HL-60 (cell line): ENCODE measurements around the gene LIPI.

Experiments
- DNase-seq, 2 experiments: peaks; one replicate each; pipeline ENCODE4 v3.0.0-alpha.2; 2010 to 2020; ENCODE audit warnings: low read depth in 1 of 2, low spot score in 1 of 2
- H3K27ac ChIP-seq: fragments of 250-450 bp; sonication (Bioruptor Pico); replicated peaks from 2 replicates; pipeline ENCODE4 v1.5.1; 2020; ENCODE audit warnings: mild to moderate bottlenecking, moderate library complexity
- H3K27me3 ChIP-seq: fragments of 250-450 bp; sonication (Bioruptor Pico); 2 replicates; pipeline ENCODE4 v1.5.1; 2021; ENCODE audit warnings: mild to moderate bottlenecking, moderate library complexity; ENCODE audit not compliant: insufficient read depth, poor library complexity, severe bottlenecking
- H3K4me3 ChIP-seq: replicated peaks from 2 replicates; pipeline ENCODE4 v1.5.1; 2011; ENCODE audit warnings: mild to moderate bottlenecking, control low read depth, low read length; ENCODE audit not compliant: insufficient read depth
- CTCF ChIP-seq: IDR thresholded peaks from one replicate; pipeline ENCODE4 v1.5.1; 2011; ENCODE audit warnings: low read length, control low read depth, inconsistent platforms; ENCODE audit not compliant: insufficient read depth
- GABPA ChIP-seq: IDR thresholded peaks from 2 replicates; pipeline ENCODE4 v1.6.1; 2012; ENCODE audit warnings: low read depth
- POLR2AphosphoS5 ChIP-seq: IDR thresholded peaks from 2 replicates; pipeline ENCODE4 v1.6.1; 2012; ENCODE audit warnings: low read depth
- REST ChIP-seq: IDR thresholded peaks from 2 replicates; pipeline ENCODE4 v1.6.1; 2012; ENCODE audit warnings: low read depth; ENCODE audit not compliant: insufficient replicate concordance
- SPI1 ChIP-seq: IDR thresholded peaks from 2 replicates; pipeline ENCODE4 v1.6.1; 2012; ENCODE audit warnings: low read depth, mild to moderate bottlenecking, borderline replicate concordance

Gene LIPI

GRCh38 chr21:14121719-14122118 lies 89.0 kb downstream of the LIPI start:
- no peak overlapping the region for H3K27ac ChIP-seq

GRCh38 chr21:14120091-14120734 lies 90.5 kb downstream of the LIPI start:
- DNase-seq: peak; percentile 4 to 59
- Histone ChIP-seq H3K27me3 (no peaks in the 10 kb centered on the region), H3K4me3 (no peak overlapping the region), H3K27ac (no peak overlapping the region)
- no peak for TF ChIP-seq POLR2AphosphoS5
- peak; percentile 80 for TF ChIP-seq CTCF
- no peak for TF ChIP-seq SPI1

More at GRCh38 chr21:14121719-14122118, 89.0 kb downstream of the LIPI start:
- TF ChIP-seq CTCF (no peak), GABPA (no peak), POLR2AphosphoS5 (no peak), SPI1 (no peak), REST (no peak)
- H3K27me3 ChIP-seq: no peaks in the 10 kb centered on the region
- no peak overlapping the region for H3K4me3 ChIP-seq
- no peak for DNase-seq

GRCh38 chr21:14119038-14119437 lies 91.7 kb downstream of the LIPI start:
- TF ChIP-seq SPI1 (no peak), POLR2AphosphoS5 (no peak), REST (no peak), CTCF (no peak), GABPA (no peak)
- Histone ChIP-seq H3K27ac (no peak overlapping the region), H3K27me3 (no peaks in the 10 kb centered on the region), H3K4me3 (no peak overlapping the region)
- DNase-seq: no peak

- no peak for DNase-seq
- Histone ChIP-seq H3K27ac (no peak overlapping the region), H3K4me3 (no peak overlapping the region), H3K27me3 (no peaks in the 10 kb centered on the region)
- TF ChIP-seq SPI1 (no peak), GABPA (no peak), POLR2AphosphoS5 (no peak), CTCF (no peak), REST (no peak)
Measured at GRCh38 chr21:14116080-14116481, 94.7 kb downstream of the LIPI start.
